HFFc6 (cell line): ENCODE data around the gene PLK5. TPM values are rescaled to one million over a fixed set of nuclear protein-coding genes. Genes with fewer than 3 reads are reported as not detected.

ENCODE experiments used
- DNase-seq: peaks from one replicate; pipeline ENCODE4 v3.0.0-alpha.2; 2018
- H3K27ac Mint-ChIP-seq: 2 replicates; pipeline ENCODE4 v1.8.0; 2020; ENCODE audit warnings: mild to moderate bottlenecking, mixed read lengths
- H3K27me3 Mint-ChIP-seq: 2 replicates; pipeline ENCODE4 v1.8.0; 2021; ENCODE audit warnings: mild to moderate bottlenecking, moderate library complexity, mixed read lengths; ENCODE audit not compliant: insufficient read depth
- H3K36me3 Mint-ChIP-seq: 2 replicates; pipeline ENCODE4 v1.8.0; 2021; ENCODE audit warnings: low read depth, mixed read lengths
- H3K4me1 Mint-ChIP-seq: 2 replicates; pipeline ENCODE4 v1.8.0; 2020; ENCODE audit warnings: low read depth, mixed read lengths
- H3K4me3 Mint-ChIP-seq: 2 replicates; pipeline ENCODE4 v1.8.0; 2020; ENCODE audit warnings: mild to moderate bottlenecking, moderate library complexity, mixed read lengths
- H3K9me3 Mint-ChIP-seq: 2 replicates; pipeline ENCODE4 v1.8.0; 2020; ENCODE audit warnings: mild to moderate bottlenecking, mixed read lengths
- total RNA-seq, 6 experiments: library from RNA; stranded (reverse); fragmentation: NEBNext Ultra II Directional; extraction: Animal tissue kit (Norgen Biotek cat#: 25700); gene quantifications; 2 replicates in 1 of 6; 3 replicates in 5 of 6; pipeline ENCODE4 v1.2.3, GENCODE V29; 2021
- TF ChIP-seq, protein P1 (sequence below): fragments of 200-600 bp; sonication (generic); IDR thresholded peaks from 2 replicates; pipeline ENCODE4 v1.5.0; 2021; ENCODE audit warnings: antibody characterized with exemption, mild to moderate bottlenecking

The PLK5 gene
- total RNA-seq, 6 experiments from 2014 or later, result 0.26 to 1.3 (median 0.70) TPM

DNA sequence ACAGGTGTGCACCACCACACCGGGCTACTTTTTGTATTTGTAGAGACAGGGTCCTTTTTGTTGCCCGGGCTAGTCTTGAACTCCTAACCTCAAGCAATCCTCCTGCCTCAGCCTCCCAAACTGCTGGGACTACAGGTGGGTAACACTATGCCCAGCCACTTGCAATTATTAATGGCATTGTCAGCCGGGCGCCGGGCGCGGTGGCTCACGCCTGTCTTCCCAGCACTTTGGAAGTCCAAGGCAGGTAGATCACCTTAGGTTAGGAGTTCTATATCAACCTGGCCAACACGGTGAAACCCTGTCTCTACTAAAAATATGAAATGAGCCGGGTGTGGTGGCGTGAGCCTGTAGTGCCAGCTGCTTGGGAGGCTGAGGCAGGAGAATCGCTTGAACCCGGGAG lies 47.0 kb downstream of the PLK5 start:
- peaks cover 3% of the 10 kb centered on the region for H3K27me3 Mint-ChIP-seq
- TF ChIP-seq, protein P1, sequence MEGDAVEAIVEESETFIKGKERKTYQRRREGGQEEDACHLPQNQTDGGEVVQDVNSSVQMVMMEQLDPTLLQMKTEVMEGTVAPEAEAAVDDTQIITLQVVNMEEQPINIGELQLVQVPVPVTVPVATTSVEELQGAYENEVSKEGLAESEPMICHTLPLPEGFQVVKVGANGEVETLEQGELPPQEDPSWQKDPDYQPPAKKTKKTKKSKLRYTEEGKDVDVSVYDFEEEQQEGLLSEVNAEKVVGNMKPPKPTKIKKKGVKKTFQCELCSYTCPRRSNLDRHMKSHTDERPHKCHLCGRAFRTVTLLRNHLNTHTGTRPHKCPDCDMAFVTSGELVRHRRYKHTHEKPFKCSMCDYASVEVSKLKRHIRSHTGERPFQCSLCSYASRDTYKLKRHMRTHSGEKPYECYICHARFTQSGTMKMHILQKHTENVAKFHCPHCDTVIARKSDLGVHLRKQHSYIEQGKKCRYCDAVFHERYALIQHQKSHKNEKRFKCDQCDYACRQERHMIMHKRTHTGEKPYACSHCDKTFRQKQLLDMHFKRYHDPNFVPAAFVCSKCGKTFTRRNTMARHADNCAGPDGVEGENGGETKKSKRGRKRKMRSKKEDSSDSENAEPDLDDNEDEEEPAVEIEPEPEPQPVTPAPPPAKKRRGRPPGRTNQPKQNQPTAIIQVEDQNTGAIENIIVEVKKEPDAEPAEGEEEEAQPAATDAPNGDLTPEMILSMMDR, result no peak
- H3K4me3 Mint-ChIP-seq, result no peak overlapping the region
- H3K36me3 Mint-ChIP-seq, result no peaks in the 10 kb centered on the region
- no peaks in the 10 kb centered on the region for H3K9me3 Mint-ChIP-seq
- H3K27ac Mint-ChIP-seq, result no peak overlapping the region
- no peak for DNase-seq
- peaks cover 7% of the 10 kb centered on the region for H3K4me1 Mint-ChIP-seq

- Mint-ChIP-seq H3K9me3 (no peaks in the 10 kb centered on the region), H3K27ac (no peak overlapping the region), H3K27me3 (peaks cover 3% of the 10 kb centered on the region), H3K4me1 (peaks cover 7% of the 10 kb centered on the region), H3K36me3 (no peaks in the 10 kb centered on the region), H3K4me3 (no peak overlapping the region)
- TF ChIP-seq, protein P1, result no peak
- DNase-seq, result no peak
Observed at GRCh38 chr19:1571358-1571757, 47.5 kb downstream of the PLK5 start.

- TF ChIP-seq, protein P1, result no peak
- H3K36me3 Mint-ChIP-seq, result no peaks in the 10 kb centered on the region
- no peak for DNase-seq
- no peaks in the 10 kb centered on the region for H3K9me3 Mint-ChIP-seq
- peaks cover 7% of the 10 kb centered on the region for H3K4me1 Mint-ChIP-seq
- H3K27ac Mint-ChIP-seq, result no peak overlapping the region
- peaks cover 3% of the 10 kb centered on the region for H3K27me3 Mint-ChIP-seq
- H3K4me3 Mint-ChIP-seq, result no peak overlapping the region
Observed at GRCh38 chr19:1572795-1573194, 48.9 kb downstream of the PLK5 start.

DNA sequence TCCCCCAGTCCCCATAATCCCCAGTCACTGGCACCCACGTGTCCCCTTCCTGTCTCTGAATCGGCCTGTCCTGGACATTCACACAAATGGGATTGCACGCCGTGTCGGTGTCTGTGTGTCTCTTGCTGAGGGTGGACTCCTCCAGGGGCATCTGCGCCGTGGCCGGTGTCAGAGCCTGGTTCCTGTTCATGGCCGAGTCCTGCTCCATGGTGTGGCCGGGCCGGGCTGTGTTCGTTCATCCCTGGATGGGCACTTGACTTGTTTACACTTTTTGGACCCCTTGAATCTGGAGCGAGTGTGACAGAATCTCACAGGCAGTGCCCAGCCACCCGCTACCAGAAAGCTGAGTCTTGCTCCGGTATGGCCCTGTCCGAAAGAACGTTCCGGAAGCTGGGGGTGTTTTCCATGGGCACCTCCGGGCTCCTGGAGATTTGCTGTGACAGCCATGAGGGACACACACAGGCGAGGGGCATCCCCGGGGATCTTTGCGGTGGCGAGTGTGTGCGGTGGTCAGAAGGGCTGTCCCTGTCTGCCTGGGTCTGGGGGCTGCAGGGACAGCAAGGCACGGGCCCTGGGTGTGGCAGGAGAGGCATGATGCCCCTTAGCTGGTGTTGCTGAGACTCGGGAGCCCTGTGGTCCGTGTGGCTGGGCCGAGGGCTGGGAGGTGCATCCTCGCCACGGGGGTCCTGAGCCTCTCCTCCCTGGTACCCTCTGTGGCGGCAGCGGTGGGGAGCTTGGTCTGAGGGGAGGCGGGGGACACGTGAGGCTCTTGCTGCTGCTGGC lies 50.7 kb downstream of the PLK5 start:
- Mint-ChIP-seq H3K9me3 (no peaks in the 10 kb centered on the region), H3K27me3 (peaks cover 3% of the 10 kb centered on the region), H3K36me3 (0 out of 2 replicates have a peak, but pooled peaks cover 2% of the 10 kb centered on the region), H3K4me1 (peaks cover 7% of the 10 kb centered on the region), H3K4me3 (no peak overlapping the region), H3K27ac (no peak overlapping the region)
- no peak for DNase-seq
- TF ChIP-seq, protein P1, result no peak

- no peak for DNase-seq
- TF ChIP-seq, protein P1, result no peak
- Mint-ChIP-seq H3K27me3 (peaks cover 3% of the 10 kb centered on the region), H3K27ac (no peak overlapping the region; the same call in 1 of the 2 replicates), H3K4me1 (peaks cover 7% of the 10 kb centered on the region), H3K9me3 (no peaks in the 10 kb centered on the region), H3K4me3 (no peak overlapping the region), H3K36me3 (0 out of 2 replicates have a peak, but pooled peaks cover 5% of the 10 kb centered on the region)
Observed at GRCh38 chr19:1575323-1576241, 51.7 kb downstream of the PLK5 start.
